Activated B cell treated with CpG ODN at 0.5 μM for 24 hours (primary cell): ENCODE results near the gene COL4A1. TPM values are rescaled to one million over a fixed set of nuclear protein-coding genes. Genes with fewer than 3 reads are reported as not detected.

Experiments
- ATAC-seq: fragments of 200-7000 bp; cut with Tn5 transposase; one replicate; pipeline ENCODE4 v1.10.0; 2021; ENCODE audit warnings: low read depth, mild to moderate bottlenecking, moderate library complexity
- CTCF ChIA-PET: fragments of 350-600 bp; sonication (Branson Sonifier 250); formaldehyde crosslinking; loops from one replicate; lab custom pipeline; 2021; ENCODE audit warnings: antibody characterized with exemption; lab: Charles Lee
- POLR2A ChIA-PET: fragments of 350-600 bp; sonication (Branson Sonifier 250); formaldehyde crosslinking; loops from one replicate; lab custom pipeline; 2021; ENCODE audit warnings: antibody characterized with exemption; lab: Charles Lee
- DNase-seq: peaks from one replicate; pipeline ENCODE4 v3.0.0; 2022
- H3K27ac Mint-ChIP-seq: one replicate; pipeline ENCODE4 v1.8.0; 2020; ENCODE audit warnings: mixed read lengths
- H3K27me3 Mint-ChIP-seq: one replicate; pipeline ENCODE4 v1.8.0; 2021; ENCODE audit warnings: mixed read lengths
- H3K36me3 Mint-ChIP-seq: one replicate; pipeline ENCODE4 v1.8.0; 2021; ENCODE audit warnings: low read depth, mixed read lengths
- H3K4me1 Mint-ChIP-seq: one replicate; pipeline ENCODE4 v1.8.0; 2021; ENCODE audit warnings: mixed read lengths
- H3K4me3 Mint-ChIP-seq: one replicate; pipeline ENCODE4 v1.8.0; 2020; ENCODE audit warnings: mild to moderate bottlenecking, mixed read lengths
- H3K9me3 Mint-ChIP-seq: one replicate; pipeline ENCODE4 v1.8.0; 2020; ENCODE audit warnings: mixed read lengths
- CTCF ChIP-seq: fragments of 200-600 bp; IDR thresholded peaks from one replicate; pipeline ENCODE4 v1.8.0; 2022; ENCODE audit warnings: antibody characterized with exemption, mild to moderate bottlenecking
- intact Hi-C: fragments of 100-400 bp; cut with micrococcal nuclease; formaldehyde crosslinking; loops from one replicate; pipeline ENCODE4 v1.15.1; 2024
- total RNA-seq: library from RNA; stranded (reverse); gene quantifications from 2 replicates; pipeline ENCODE4 v1.2.3, GENCODE V29; 2022

Gene COL4A1
- total RNA-seq, 1 donor from 2014 or later, result not detected

- no peaks in the 10 kb centered on the region for H3K36me3 Mint-ChIP-seq
- intact Hi-C loops, result no loop called here
- no peak for DNase-seq
- no peak overlapping the region for H3K4me3 Mint-ChIP-seq
- TF ChIP-seq CTCF, result no peak
- peaks cover 4% of the 10 kb centered on the region for H3K27me3 Mint-ChIP-seq
- no peak overlapping the region for H3K27ac Mint-ChIP-seq
- ATAC-seq, result no peak
- H3K4me1 Mint-ChIP-seq, result no peaks in the 10 kb centered on the region
- ChIA-PET POLR2A (interaction anchor here (0.7 kb wide), 1 partner anchor 1119 kb away, joined by 3 read pairs; no protein-coding TSS in a partner anchor), CTCF (no interaction called here)
- H3K9me3 Mint-ChIP-seq, result no peaks in the 10 kb centered on the region
Observed at GRCh38 chr13:110162866-110163658, 143.9 kb downstream of the COL4A1 start.

GRCh38 chr13:110162053-110162452, 144.9 kb downstream of the COL4A1 start:
- no peaks in the 10 kb centered on the region for H3K9me3 Mint-ChIP-seq
- ATAC-seq, result no peak
- no peak for DNase-seq
- no peak overlapping the region for H3K4me3 Mint-ChIP-seq
- no peaks in the 10 kb centered on the region for H3K4me1 Mint-ChIP-seq
- ChIA-PET CTCF (no interaction called here), POLR2A (no interaction called here)
- H3K36me3 Mint-ChIP-seq, result no peaks in the 10 kb centered on the region
- intact Hi-C loops, result no loop called here
- H3K27me3 Mint-ChIP-seq, result peaks cover 1% of the 10 kb centered on the region
- no peak for TF ChIP-seq CTCF
- H3K27ac Mint-ChIP-seq, result no peak overlapping the region

- DNase-seq, result no peak
- no peak overlapping the region for H3K4me3 Mint-ChIP-seq
- no peak for TF ChIP-seq CTCF
- H3K9me3 Mint-ChIP-seq, result no peaks in the 10 kb centered on the region
- H3K4me1 Mint-ChIP-seq, result no peaks in the 10 kb centered on the region
- H3K27ac Mint-ChIP-seq, result no peak overlapping the region
- POLR2A ChIA-PET, result no interaction called here
- no peaks in the 10 kb centered on the region for H3K36me3 Mint-ChIP-seq
- ATAC-seq, result no peak
- CTCF ChIA-PET, result no interaction called here
- H3K27me3 Mint-ChIP-seq, result peaks cover 1% of the 10 kb centered on the region
- intact Hi-C loops, result no loop called here
Observed at GRCh38 chr13:110161112-110161882, 145.7 kb downstream of the COL4A1 start.

- DNase-seq (no peak), ATAC-seq (no peak)
- Mint-ChIP-seq H3K27me3 (peaks cover 1% of the 10 kb centered on the region), H3K27ac (no peak overlapping the region), H3K4me3 (no peak overlapping the region), H3K9me3 (no peaks in the 10 kb centered on the region), H3K36me3 (no peaks in the 10 kb centered on the region), H3K4me1 (no peaks in the 10 kb centered on the region)
- intact Hi-C loops, result no loop called here
- TF ChIP-seq CTCF, result no peak
- CTCF ChIA-PET, result no interaction called here
- POLR2A ChIA-PET, result no interaction called here
Observed at GRCh38 chr13:110158226-110158625, 148.7 kb downstream of the COL4A1 start.

GRCh38 chr13:110157718-110158117, 149.2 kb downstream of the COL4A1 start:
- H3K4me1 Mint-ChIP-seq, result no peaks in the 10 kb centered on the region
- no peak for ATAC-seq
- POLR2A ChIA-PET, result no interaction called here
- intact Hi-C loops, result no loop called here
- no peaks in the 10 kb centered on the region for H3K36me3 Mint-ChIP-seq
- H3K4me3 Mint-ChIP-seq, result no peak overlapping the region
- DNase-seq, result no peak
- TF ChIP-seq CTCF, result no peak
- no peaks in the 10 kb centered on the region for H3K9me3 Mint-ChIP-seq
- no peak overlapping the region for H3K27ac Mint-ChIP-seq
- CTCF ChIA-PET, result no interaction called here
- peaks cover 1% of the 10 kb centered on the region for H3K27me3 Mint-ChIP-seq
